GM12892 (cell line): ENCODE results near the gene CACNA2D3.

ENCODE experiments used
- POLR2A ChIP-seq: IDR thresholded peaks from 2 replicates; pipeline ENCODE4 v1.6.1; 2011; ENCODE audit warnings: low read depth, low read length, control low read depth
- POLR2AphosphoS5 ChIP-seq: IDR thresholded peaks from 2 replicates; pipeline ENCODE4 v1.6.1; 2011; ENCODE audit warnings: low read depth, low read length, control low read depth

DNA sequence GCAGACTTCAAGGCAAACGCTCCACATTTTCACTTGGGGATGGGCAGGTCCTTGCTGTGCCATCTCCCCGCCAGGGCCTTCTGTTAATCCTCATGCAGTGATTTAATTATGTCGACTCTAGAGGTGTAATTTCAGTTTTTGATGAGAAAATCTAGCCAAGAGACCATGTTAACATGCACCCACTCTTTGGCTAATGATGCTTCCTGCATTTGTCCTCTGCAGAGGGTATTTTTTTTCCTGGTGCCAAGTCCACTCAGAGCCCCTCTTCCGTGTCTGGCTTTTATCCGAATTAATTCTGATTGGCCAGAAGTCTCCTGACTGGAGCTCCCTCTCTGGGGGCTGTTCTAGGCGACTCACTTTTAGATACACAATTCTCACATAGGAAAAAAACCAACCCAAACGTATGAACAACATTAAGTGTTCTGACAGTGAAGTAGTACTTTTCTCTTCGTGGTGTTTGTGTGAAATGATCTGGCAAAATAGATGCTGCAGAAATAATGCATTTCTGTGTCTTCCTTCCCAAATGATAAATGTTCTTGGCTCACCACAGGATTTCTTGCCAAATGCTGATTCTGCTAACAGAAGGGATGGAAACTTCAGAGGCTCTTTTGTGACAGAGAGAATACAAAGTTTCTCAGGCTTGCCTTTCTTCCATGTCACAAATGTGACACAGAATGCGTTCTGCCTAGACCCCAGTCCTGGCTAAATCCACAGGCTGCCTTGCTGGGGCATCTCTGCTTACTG lies 190.0 kb downstream of the CACNA2D3 start:
- no peak for TF ChIP-seq POLR2A
- no peak for TF ChIP-seq POLR2AphosphoS5
